Lower leg skin (tissue), 3 donors: ENCODE measurements around the gene NTM.

Experiments
- CTCF ChIP-seq, 3 donors: fragments of 450-650 bp; IDR thresholded peaks; one replicate each; pipeline ENCODE4 v1.5.1; 2016; ENCODE audit warnings: antibody characterized with exemption in 3 of 3, mild to moderate bottlenecking in 3 of 3, moderate library complexity in 2 of 3
- POLR2A ChIP-seq, 2 donors: fragments of 450-650 bp; IDR thresholded peaks; one replicate each; pipeline ENCODE4 v1.6.1; 2016 to 2017; ENCODE audit warnings: antibody characterized with exemption in 2 of 2, mild to moderate bottlenecking in 1 of 2, moderate library complexity in 1 of 2

DNA sequence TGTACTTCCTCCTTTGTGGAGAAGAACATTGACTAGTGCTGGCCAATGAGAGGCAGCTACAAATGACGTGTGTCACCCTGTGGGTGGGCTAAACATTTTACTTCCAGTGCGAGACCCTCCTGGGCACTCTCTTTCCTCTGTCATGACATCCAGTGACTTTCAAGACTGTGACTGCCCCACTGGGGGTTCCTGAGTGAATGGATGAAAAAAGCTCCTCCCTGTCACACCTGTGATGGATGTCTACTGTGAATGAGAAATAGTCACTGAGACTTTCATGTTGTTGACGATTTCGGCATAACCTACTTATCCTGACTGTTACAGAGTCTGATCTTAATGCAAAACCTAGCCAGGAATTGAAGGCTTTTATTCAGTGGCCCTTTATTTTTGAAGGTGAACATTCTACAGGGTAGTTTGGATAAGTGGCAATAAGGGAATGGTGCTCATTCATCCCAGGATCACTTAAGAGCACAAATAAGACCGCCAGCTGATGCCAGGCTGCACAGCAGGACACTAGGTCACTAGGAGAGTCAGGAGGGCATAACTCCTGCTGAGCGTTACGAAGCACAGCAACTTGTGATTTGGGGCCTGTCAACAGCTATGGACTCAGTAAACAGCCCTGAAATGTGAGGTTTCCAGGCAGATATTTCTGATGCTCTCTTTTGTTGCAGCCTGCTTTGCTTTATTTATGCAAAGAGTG is 636.6 kb downstream of the NTM start:
- TF ChIP-seq CTCF (IDR thresholded peaks at IDR 0.05) (no peak), POLR2A (IDR thresholded peaks at IDR 0.05) (no peak)
